Ectodermal cell (in vitro differentiated cells): ENCODE measurements around the gene RRBP1.

Source experiments
- H3K27ac ChIP-seq: 2 replicates; pipeline ENCODE4 v1.7.0; 2013; ENCODE audit warnings: mild to moderate bottlenecking, low read depth, low read length; ENCODE audit not compliant: insufficient read depth, poor library complexity, severe bottlenecking
- H3K27me3 ChIP-seq: 2 replicates; pipeline ENCODE4 v1.7.0; 2013; ENCODE audit warnings: mild to moderate bottlenecking, low read length; ENCODE audit not compliant: insufficient read depth, control insufficient read depth, poor library complexity, severe bottlenecking
- H3K36me3 ChIP-seq: one replicate; pipeline ENCODE4 v1.7.0; 2013; ENCODE audit warnings: low read length; ENCODE audit not compliant: control insufficient read depth, insufficient read depth
- H3K4me1 ChIP-seq: one replicate; pipeline ENCODE4 v1.7.0; 2013; ENCODE audit warnings: low read length; ENCODE audit not compliant: control insufficient read depth, insufficient read depth
- H3K4me3 ChIP-seq: 2 replicates; pipeline ENCODE4 v1.7.0; 2013; ENCODE audit warnings: low read depth, low read length, control low read depth; ENCODE audit not compliant: insufficient read depth
- H3K9me3 ChIP-seq: 2 replicates; pipeline ENCODE4 v1.7.0; 2013; ENCODE audit warnings: mild to moderate bottlenecking, low read length, moderate library complexity; ENCODE audit not compliant: control insufficient read depth
- WGBS, 2 experiments: methylation state at CpG; one replicate each; pipeline ENCODE4 v1.1.7; 2013; ENCODE audit warnings: missing lambda C conversion rate in 2 of 2; 5-methylcytosine and 5-hydroxymethylcytosine counted together

Gene RRBP1

GRCh38 chr20:17628101-17628841, 53.8 kb downstream of the RRBP1 start:
- 92 to 94% methylated on average over 18 of the region's 18 CpGs for WGBS, 2 experiments
- no peak overlapping the region for H3K27ac ChIP-seq

GRCh38 chr20:17627101-17627955, 54.7 kb downstream of the RRBP1 start:
- no peaks in the 10 kb centered on the region for H3K9me3 ChIP-seq
- H3K4me3 ChIP-seq = no peak overlapping the region
- 86 to 88% methylated on average over 27 of the region's 27 CpGs for WGBS, 2 experiments
- H3K27ac ChIP-seq = no peak overlapping the region
- no peaks in the 10 kb centered on the region for H3K36me3 ChIP-seq
- no peaks in the 10 kb centered on the region for H3K27me3 ChIP-seq
- no peaks in the 10 kb centered on the region for H3K4me1 ChIP-seq

More at GRCh38 chr20:17628101-17628841, 53.8 kb downstream of the RRBP1 start:
- Histone ChIP-seq H3K36me3 (no peaks in the 10 kb centered on the region), H3K4me3 (no peak overlapping the region), H3K27me3 (no peaks in the 10 kb centered on the region), H3K4me1 (no peaks in the 10 kb centered on the region), H3K9me3 (no peaks in the 10 kb centered on the region)

- Histone ChIP-seq H3K9me3 (no peaks in the 10 kb centered on the region), H3K4me1 (no peaks in the 10 kb centered on the region), H3K27me3 (no peaks in the 10 kb centered on the region), H3K27ac (no peak overlapping the region), H3K36me3 (no peaks in the 10 kb centered on the region), H3K4me3 (no peak overlapping the region)
- 93 to 95% methylated on average over 18 of the region's 18 CpGs for WGBS, 2 experiments
Measured at GRCh38 chr20:17626217-17627007, 55.6 kb downstream of the RRBP1 start.

- H3K4me1 ChIP-seq = no peaks in the 10 kb centered on the region
- H3K27ac ChIP-seq = no peak overlapping the region
Measured at GRCh38 chr20:17625246-17626051, 56.6 kb downstream of the RRBP1 start.

DNA sequence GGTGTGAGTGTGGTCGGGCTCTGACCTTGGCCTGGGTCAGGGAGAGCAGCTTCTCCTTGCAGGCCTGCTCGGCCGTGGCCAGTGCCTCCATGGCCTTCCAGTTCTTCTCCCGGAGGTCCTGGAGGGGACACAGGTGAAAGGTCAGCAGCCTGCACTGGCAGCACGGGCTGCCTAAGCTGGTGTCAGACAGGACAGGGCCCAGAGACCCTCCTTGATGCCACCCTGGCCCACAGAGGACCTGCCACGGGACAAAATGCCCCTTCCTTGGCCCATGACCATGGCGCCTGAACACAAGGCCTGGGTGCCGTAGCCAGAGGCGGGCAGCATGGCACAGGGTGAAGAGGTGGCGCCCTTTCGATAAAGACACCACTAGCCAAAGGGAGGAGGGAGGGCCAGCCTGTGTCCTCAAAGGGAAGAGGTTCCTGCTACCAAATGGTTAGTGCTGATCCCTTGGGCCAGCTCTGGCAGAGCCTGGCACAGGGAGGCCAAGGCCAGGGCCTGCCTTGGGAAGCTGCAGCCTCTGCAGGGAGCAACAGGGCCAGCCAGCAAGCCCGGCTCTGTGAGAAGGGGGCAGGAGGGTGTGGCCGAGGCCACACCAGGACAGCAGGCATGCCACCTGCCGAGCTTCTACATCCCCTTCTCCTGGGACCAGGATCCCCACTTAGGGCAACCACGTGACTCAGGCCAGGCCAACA, 57.3 kb downstream of the RRBP1 start:
- Histone ChIP-seq H3K9me3 (no peaks in the 10 kb centered on the region), H3K27ac (no peak overlapping the region), H3K36me3 (peaks cover 5% of the 10 kb centered on the region), H3K4me1 (no peaks in the 10 kb centered on the region), H3K27me3 (no peaks in the 10 kb centered on the region), H3K4me3 (no peak overlapping the region)
- WGBS, 2 experiments = 92 to 95% methylated on average over 15 of the region's 15 CpGs

More at GRCh38 chr20:17625246-17626051, 56.6 kb downstream of the RRBP1 start:
- peaks cover under 1% of the 10 kb centered on the region for H3K36me3 ChIP-seq
- no peak overlapping the region for H3K4me3 ChIP-seq
- no peaks in the 10 kb centered on the region for H3K27me3 ChIP-seq
- no peaks in the 10 kb centered on the region for H3K9me3 ChIP-seq
- WGBS, 2 experiments = 95 to 96% methylated on average over 27 of the region's 27 CpGs

- Histone ChIP-seq H3K4me1 (no peaks in the 10 kb centered on the region), H3K4me3 (no peak overlapping the region), H3K9me3 (no peaks in the 10 kb centered on the region), H3K27ac (no peak overlapping the region), H3K36me3 (peaks cover 11% of the 10 kb centered on the region), H3K27me3 (no peaks in the 10 kb centered on the region)
- WGBS, 2 experiments = 95 to 96% methylated on average over 12 of the region's 12 CpGs
Measured at GRCh38 chr20:17624070-17624469, 58.0 kb downstream of the RRBP1 start.

DNA sequence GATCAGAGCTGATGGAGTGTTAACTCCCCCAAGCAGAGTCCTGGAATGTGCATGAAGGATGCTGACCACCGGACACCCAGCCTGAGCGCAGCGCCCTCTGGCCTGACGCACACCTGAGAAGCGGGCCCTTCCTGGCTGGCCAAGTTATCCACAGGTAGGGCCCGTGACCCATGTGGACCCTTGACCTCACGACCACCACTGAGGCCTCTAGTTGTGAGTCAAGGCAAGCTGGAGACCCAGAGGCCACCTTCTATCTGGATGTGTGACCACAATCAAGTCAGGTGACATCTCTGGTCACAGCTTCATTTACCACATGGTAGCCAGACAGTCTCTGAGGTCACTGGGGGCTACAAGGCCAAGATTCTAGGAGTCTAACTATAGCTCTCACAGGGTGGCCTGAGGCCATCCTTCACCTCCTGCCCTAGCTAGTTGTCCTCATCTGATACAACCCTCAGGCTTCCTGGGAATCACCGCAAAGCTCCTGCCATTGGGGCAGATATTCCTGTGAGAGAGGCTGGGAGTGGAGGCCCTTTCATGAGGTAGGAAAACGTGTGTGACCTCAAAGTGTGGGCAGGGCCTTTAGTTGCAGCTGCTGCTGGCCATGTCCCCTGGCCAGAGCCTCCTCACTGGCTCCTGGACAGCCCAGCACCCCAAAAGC, 59.1 kb downstream of the RRBP1 start:
- no peaks in the 10 kb centered on the region for H3K9me3 ChIP-seq
- no peaks in the 10 kb centered on the region for H3K4me1 ChIP-seq
- H3K36me3 ChIP-seq = peaks cover 11% of the 10 kb centered on the region
- WGBS, 2 experiments = 96% methylated on average over 9 of the region's 9 CpGs
- no peaks in the 10 kb centered on the region for H3K27me3 ChIP-seq
- no peak overlapping the region for H3K4me3 ChIP-seq
- H3K27ac ChIP-seq = no peak overlapping the region

DNA sequence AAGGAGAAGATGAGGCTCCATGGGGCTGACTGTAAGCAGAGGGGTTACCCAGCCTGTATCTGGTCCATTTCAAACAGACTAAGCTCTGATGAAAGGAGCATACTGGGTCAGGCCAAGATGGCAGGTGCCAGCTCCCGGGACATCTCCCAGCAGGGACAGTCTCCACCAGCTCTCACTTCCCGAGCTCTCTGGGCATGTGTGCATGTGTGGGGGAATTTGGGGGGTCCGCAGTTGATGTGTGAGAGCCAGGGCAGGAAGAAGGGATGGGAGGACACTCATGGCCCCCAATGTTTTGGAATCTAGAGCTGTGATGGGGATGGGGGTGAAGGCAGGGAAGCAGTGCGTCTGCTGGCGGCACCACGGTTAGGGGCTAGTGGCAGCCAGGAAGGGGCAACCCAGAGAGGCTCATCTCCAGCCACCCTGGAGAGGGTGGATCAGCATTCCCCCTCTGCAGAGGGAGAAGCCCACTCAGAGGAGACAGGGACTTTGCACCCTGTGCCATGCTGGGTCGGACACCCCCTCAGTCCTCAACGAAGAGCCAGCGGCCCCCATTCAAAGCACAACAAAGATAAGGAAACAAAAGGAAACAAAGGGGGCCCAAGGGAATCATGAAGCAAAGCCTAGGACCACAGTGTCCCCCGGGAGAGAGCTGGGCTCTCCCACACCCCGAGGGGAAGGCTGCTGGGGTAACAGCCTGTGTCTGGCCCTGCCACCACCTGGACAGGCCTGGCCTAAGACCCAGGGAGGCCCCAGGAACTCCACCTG, 59.8 kb downstream of the RRBP1 start:
- 90 to 93% methylated on average over 11 of the region's 11 CpGs for WGBS, 2 experiments
- H3K36me3 ChIP-seq = peaks cover 11% of the 10 kb centered on the region
- no peaks in the 10 kb centered on the region for H3K9me3 ChIP-seq

More for the DNA sequence above, 59.8 kb downstream of the RRBP1 start:
- no peaks in the 10 kb centered on the region for H3K27me3 ChIP-seq
- no peaks in the 10 kb centered on the region for H3K4me1 ChIP-seq
- H3K27ac ChIP-seq = no peak overlapping the region
- H3K4me3 ChIP-seq = no peak overlapping the region
